H1 (cell line): ENCODE data around the gene LY6G5B.

Source experiments
- CBX8 ChIP-seq: fragments of 300-800, 300-1000 bp; sonication (generic); IDR thresholded peaks from 2 replicates; pipeline ENCODE4 v1.7.1; 2016; ENCODE audit warnings: low read depth, low read length, borderline replicate concordance
- CTCF ChIP-seq, 3 experiments: IDR thresholded peaks; 1 replicate in 2 of 3; 2 replicates in 1 of 3; pipeline versions ENCODE4 v1.5.1 to v1.6.1; 2011; ENCODE audit warnings: low read length in 3 of 3, mild to moderate bottlenecking in 3 of 3, inconsistent platforms in 2 of 3, low read depth in 1 of 3, moderate library complexity in 1 of 3; ENCODE audit not compliant: insufficient read depth in 1 of 3; ENCODE audit errors: control extremely low read depth in 1 of 3
- EZH2 ChIP-seq: fragments of 200-600 bp; sonication (generic); IDR thresholded peaks from 2 replicates; pipeline ENCODE4 v1.7.1; 2012; ENCODE audit warnings: low read depth, mild to moderate bottlenecking, moderate library complexity, low read length, inconsistent platforms; ENCODE audit not compliant: severe bottlenecking
- JUN ChIP-seq: IDR thresholded peaks from 2 replicates; pipeline ENCODE4 v1.6.1; 2011; ENCODE audit warnings: low read depth, mild to moderate bottlenecking, improper control_type of control experiment, low read length
- POLR2A ChIP-seq, 2 experiments: IDR thresholded peaks; 1 replicate in 1 of 2; 2 replicates in 1 of 2; pipeline ENCODE4 v1.6.1; 2011; ENCODE audit warnings: low read depth in 2 of 2, low read length in 2 of 2, mild to moderate bottlenecking in 2 of 2; ENCODE audit errors: control extremely low read depth in 1 of 2
- RAD21 ChIP-seq, 2 experiments: IDR thresholded peaks in 1 of 2; conservative IDR thresholded peaks in 1 of 2; 2 replicates each; pipeline ENCODE4 v1.6.1; 2011; ENCODE audit warnings: low read depth in 2 of 2, low read length in 2 of 2, improper control_type of control experiment in 1 of 2, inconsistent platforms in 1 of 2, mild to moderate bottlenecking in 1 of 2, moderate library complexity in 1 of 2
- SP1 ChIP-seq: IDR thresholded peaks from 2 replicates; pipeline ENCODE4 v1.6.1; 2011; ENCODE audit warnings: low read depth, low read length
- SP2 ChIP-seq: IDR thresholded peaks from 2 replicates; pipeline ENCODE4 v1.6.1; 2012; ENCODE audit warnings: mild to moderate bottlenecking, low read length, inconsistent platforms
- TAF1 ChIP-seq: IDR thresholded peaks from 2 replicates; pipeline ENCODE4 v1.6.1; 2011; ENCODE audit warnings: mild to moderate bottlenecking, low read depth, low read length
- USF2 ChIP-seq: IDR thresholded peaks from 2 replicates; pipeline ENCODE4 v1.6.1; 2011; ENCODE audit warnings: low read length, improper control_type of control experiment

DNA sequence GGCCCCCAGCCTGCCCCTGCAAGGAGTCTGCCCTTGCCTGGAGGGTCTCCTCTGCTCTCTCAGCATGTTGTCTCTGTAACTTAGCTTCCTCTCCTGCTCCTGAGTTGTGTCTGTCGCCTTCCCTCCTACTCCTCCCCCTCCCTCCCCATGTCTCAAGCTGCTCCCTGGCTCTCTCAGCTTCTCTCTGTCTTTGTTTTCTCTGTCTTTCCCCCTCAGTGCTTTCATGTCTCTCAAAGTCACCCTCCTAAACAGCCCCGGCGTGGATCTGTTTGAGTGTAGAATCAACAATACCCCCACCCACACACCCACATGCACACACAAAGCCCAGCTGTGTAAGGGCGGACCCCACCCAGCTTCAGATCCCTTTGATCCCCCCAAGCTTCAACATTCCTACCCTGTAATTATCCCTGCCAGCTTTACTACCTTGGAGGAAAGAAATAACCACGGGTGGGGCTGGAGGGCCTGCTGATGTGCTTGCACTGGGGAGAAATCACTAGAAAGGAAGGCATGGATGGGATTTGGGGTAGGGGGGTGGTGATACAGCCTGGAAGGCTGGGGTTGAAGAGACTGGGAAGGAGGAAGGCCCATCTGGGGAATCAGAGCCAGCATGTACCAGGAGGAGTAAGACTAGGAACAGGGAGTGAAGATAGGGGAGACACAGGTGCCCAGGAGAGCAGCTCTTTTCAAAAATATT is 44.4 kb downstream of the LY6G5B start:
- TF ChIP-seq CTCF (IDR thresholded peaks at IDR 0.05; ENCODE audit: control extremely low read depth in 1 of 3, insufficient read depth in 1 of 3, low read depth in 1 of 3, low read length in 3 of 3): no peak
- no peak for TF ChIP-seq EZH2
- no peak for TF ChIP-seq USF2
- no peak for TF ChIP-seq POLR2A (IDR thresholded peaks at IDR 0.05; ENCODE audit: control extremely low read depth in 1 of 2, low read depth in 2 of 2, low read length in 2 of 2)
- TF ChIP-seq SP1: no peak
- TF ChIP-seq CBX8: no peak
- TF ChIP-seq JUN: no peak
- TF ChIP-seq TAF1: no peak
- no peak for TF ChIP-seq RAD21 (IDR thresholded peaks at IDR 0.05 in 1 of 2, conservative IDR thresholded peaks at IDR 0.05 in 1 of 2; ENCODE audit: low read depth in 2 of 2, low read length in 2 of 2)
- TF ChIP-seq SP2: no peak
